Mesenchymal stem cell (in vitro differentiated cells and primary cell): Measurements from ENCODE around the gene KCNT1.

Experiments used
- DNase-seq: peaks from one replicate; pipeline ENCODE4 v3.0.0-alpha.2; 2013
- H2AFZ ChIP-seq: one replicate; pipeline ENCODE4 v1.6.1; 2013; ENCODE audit warnings: low read depth, mild to moderate bottlenecking, control low read depth, inconsistent platforms, low read length, moderate library complexity
- H2AK5ac ChIP-seq: 2 replicates; pipeline ENCODE4 v1.6.1; 2013; ENCODE audit warnings: low read length, moderate library complexity, mild to moderate bottlenecking, inconsistent platforms; ENCODE audit not compliant: severe bottlenecking
- H2BK120ac ChIP-seq: one replicate; pipeline ENCODE4 v1.6.1; 2013; ENCODE audit warnings: low read depth, mild to moderate bottlenecking, inconsistent platforms, low read length, moderate library complexity
- H2BK12ac ChIP-seq, 2 experiments: one replicate each; pipeline ENCODE4 v1.6.1; 2013; ENCODE audit warnings: inconsistent platforms in 2 of 2, low read length in 2 of 2, mild to moderate bottlenecking in 2 of 2, moderate library complexity in 2 of 2, control low read depth in 1 of 2
- H2BK15ac ChIP-seq: one replicate; pipeline ENCODE4 v1.6.1; 2013; ENCODE audit warnings: mild to moderate bottlenecking, low read depth, inconsistent platforms; ENCODE audit not compliant: poor library complexity, severe bottlenecking
- H2BK5ac ChIP-seq: 2 replicates; pipeline ENCODE4 v1.6.1; 2013; ENCODE audit warnings: low read depth, mild to moderate bottlenecking, low read length, control low read depth, inconsistent platforms; ENCODE audit not compliant: poor library complexity, severe bottlenecking
- H3K14ac ChIP-seq, 2 experiments: one replicate each; pipeline ENCODE4 v1.6.1; 2013; ENCODE audit warnings: inconsistent platforms in 2 of 2, low read length in 2 of 2, control low read depth in 1 of 2, mild to moderate bottlenecking in 1 of 2, moderate library complexity in 1 of 2
- H3K18ac ChIP-seq, 2 experiments: one replicate each; pipeline ENCODE4 v1.6.1; 2013; ENCODE audit warnings: inconsistent platforms in 2 of 2, low read length in 2 of 2, control low read depth in 1 of 2, low read depth in 1 of 2, mild to moderate bottlenecking in 1 of 2
- H3K23ac ChIP-seq, 2 experiments: one replicate each; pipeline ENCODE4 v1.6.1; 2013; ENCODE audit warnings: inconsistent platforms in 2 of 2, low read length in 2 of 2, mild to moderate bottlenecking in 2 of 2, moderate library complexity in 2 of 2, control low read depth in 1 of 2
- H3K27ac ChIP-seq: 2 replicates; pipeline ENCODE4 v1.5.1; 2013; ENCODE audit warnings: mild to moderate bottlenecking, moderate library complexity, low read length, control low read depth, inconsistent platforms; ENCODE audit not compliant: poor library complexity, severe bottlenecking
- H3K27me3 ChIP-seq, 2 experiments: 2 replicates each; pipeline versions ENCODE4 v1.6.1 to v1.7.0; 2013; ENCODE audit warnings: low read length in 2 of 2, mild to moderate bottlenecking in 2 of 2, moderate library complexity in 2 of 2, control low read depth in 1 of 2, inconsistent platforms in 1 of 2; ENCODE audit not compliant: control insufficient read depth in 1 of 2, insufficient read depth in 1 of 2
- H3K36me3 ChIP-seq, 2 experiments: 2 replicates each; pipeline versions ENCODE4 v1.6.1 to v1.7.0; 2013; ENCODE audit warnings: low read length in 2 of 2, control low read depth in 1 of 2, inconsistent platforms in 1 of 2, low read depth in 1 of 2, mild to moderate bottlenecking in 1 of 2; ENCODE audit not compliant: insufficient read depth in 2 of 2, control insufficient read depth in 1 of 2
- H3K4ac ChIP-seq, 2 experiments: one replicate each; pipeline ENCODE4 v1.6.1; 2013; ENCODE audit warnings: inconsistent platforms in 2 of 2, low read length in 2 of 2, mild to moderate bottlenecking in 2 of 2, moderate library complexity in 2 of 2, control low read depth in 1 of 2, low read depth in 1 of 2
- H3K4me1 ChIP-seq: 2 replicates; pipeline ENCODE4 v1.6.1; 2013; ENCODE audit warnings: low read depth, low read length, control low read depth; ENCODE audit not compliant: control insufficient read depth, insufficient read depth
- H3K4me2 ChIP-seq: 2 replicates; pipeline ENCODE4 v1.6.1; 2013; ENCODE audit warnings: low read length, mild to moderate bottlenecking, inconsistent platforms; ENCODE audit not compliant: poor library complexity, severe bottlenecking
- H3K4me3 ChIP-seq, 2 experiments: 2 replicates each; pipeline versions ENCODE4 v1.5.1 to v1.7.0; 2013; ENCODE audit warnings: low read length in 2 of 2, mild to moderate bottlenecking in 2 of 2, control low read depth in 1 of 2, low read depth in 1 of 2; ENCODE audit not compliant: insufficient read depth in 1 of 2
- H3K79me1 ChIP-seq: replicated peaks from 2 replicates; pipeline ENCODE4 v1.6.1; 2013; ENCODE audit warnings: mild to moderate bottlenecking, control low read depth, low read length, inconsistent platforms; ENCODE audit not compliant: poor library complexity, severe bottlenecking
- H3K9ac ChIP-seq: 2 replicates; pipeline ENCODE4 v1.7.0; 2013; ENCODE audit warnings: mild to moderate bottlenecking, low read length, moderate library complexity
- H3K9me3 ChIP-seq: 2 replicates; pipeline ENCODE4 v1.7.0; 2013; ENCODE audit warnings: mild to moderate bottlenecking, low read length; ENCODE audit not compliant: control insufficient read depth
- H4K8ac ChIP-seq: one replicate; pipeline ENCODE4 v1.6.1; 2013; ENCODE audit warnings: inconsistent platforms, mild to moderate bottlenecking, low read length, moderate library complexity
- H4K91ac ChIP-seq: one replicate; pipeline ENCODE4 v1.6.1; 2013; ENCODE audit warnings: mild to moderate bottlenecking, low read length, inconsistent platforms
- WGBS: methylation state at CpG from one replicate; pipeline ENCODE4 v1.1.7; 2013; ENCODE audit warnings: mixed read lengths; 5-methylcytosine and 5-hydroxymethylcytosine counted together

Gene KCNT1

DNA sequence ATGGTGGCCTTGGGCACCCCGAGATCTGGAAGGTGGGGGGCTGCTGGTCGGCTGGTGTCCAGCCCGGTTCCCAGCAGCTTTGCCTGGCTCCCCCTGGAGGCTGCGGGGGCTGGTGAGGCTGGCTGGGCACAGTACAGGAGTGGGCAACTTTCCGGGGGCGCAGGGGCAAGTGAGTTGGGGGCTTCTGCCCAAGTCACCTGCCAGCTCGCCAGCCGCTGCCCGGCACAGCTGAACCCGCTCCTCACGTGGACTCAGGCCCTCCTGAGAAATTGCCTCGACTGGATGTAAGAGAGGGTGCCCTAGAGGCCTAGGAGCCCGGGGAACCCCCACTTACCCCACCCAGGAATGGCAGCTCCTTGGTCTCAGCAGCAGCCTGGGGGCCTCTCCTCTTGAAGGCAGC lies 15.4 kb downstream of the KCNT1 start:
- Histone ChIP-seq H4K91ac (no peak overlapping the region), H2AK5ac (no peak overlapping the region), H2BK15ac (no peak overlapping the region), H3K79me1 (no peaks in the 10 kb centered on the region), H3K4ac (no peak overlapping the region), H3K23ac (no peak overlapping the region), H2BK5ac (no peak overlapping the region), H2BK120ac (no peak overlapping the region), H3K9me3 (no peaks in the 10 kb centered on the region), H3K27ac (no peak overlapping the region), H3K27me3 (peaks cover 51 to 65% of the 10 kb centered on the region in 2 experiments), H3K14ac (no peak overlapping the region), H4K8ac (no peak overlapping the region), H2AFZ (no peak overlapping the region), H3K9ac (no peak overlapping the region), H3K4me1 (peaks cover 3% of the 10 kb centered on the region), H3K18ac (no peak overlapping the region), H3K36me3 (peaks cover 0 to 3% of the 10 kb centered on the region in 2 experiments), H3K4me3 (no peak overlapping the region), H2BK12ac (no peak overlapping the region), H3K4me2 (no peak overlapping the region)
- WGBS = 82% methylated on average over 12 of the region's 13 CpGs
- no peak for DNase-seq

DNA sequence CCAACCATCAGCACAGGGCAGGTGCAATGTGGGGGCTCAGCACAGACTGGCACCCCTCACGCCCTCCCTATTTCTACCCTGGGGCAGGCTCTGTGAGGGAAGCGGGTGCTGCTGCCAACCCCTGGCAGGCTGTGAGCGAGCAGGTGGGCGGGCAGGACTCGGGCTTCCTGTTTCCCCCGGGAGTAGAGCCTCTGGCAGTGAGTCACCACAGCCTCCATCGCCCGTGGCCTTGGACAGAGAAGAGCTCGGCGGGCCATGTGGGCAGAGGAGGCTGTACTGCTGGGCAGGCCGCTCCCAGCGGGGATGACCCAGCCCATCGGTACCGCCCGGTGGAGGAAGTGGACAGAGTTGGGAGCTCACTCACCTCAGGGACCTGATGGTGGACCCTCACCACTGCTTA lies 16.6 kb downstream of the KCNT1 start:
- DNase-seq = no peak
- Histone ChIP-seq H4K8ac (no peak overlapping the region), H3K9ac (no peak overlapping the region), H3K27me3 (peaks cover 39 to 64% of the 10 kb centered on the region in 2 experiments), H2BK120ac (no peak overlapping the region), H3K18ac (no peak overlapping the region), H2BK5ac (no peak overlapping the region), H2AFZ (no peak overlapping the region), H2AK5ac (no peak overlapping the region), H4K91ac (no peak overlapping the region), H3K14ac (no peak overlapping the region), H3K27ac (no peak overlapping the region), H3K4me3 (no peak overlapping the region), H2BK15ac (no peak overlapping the region), H3K9me3 (no peaks in the 10 kb centered on the region), H3K36me3 (peaks cover 0 to 3% of the 10 kb centered on the region in 2 experiments), H3K4me2 (no peak overlapping the region), H2BK12ac (no peak overlapping the region), H3K23ac (no peak overlapping the region), H3K4me1 (peaks cover 3% of the 10 kb centered on the region), H3K79me1 (no peaks in the 10 kb centered on the region), H3K4ac (no peak overlapping the region)
- WGBS = 71% methylated on average over 15 of the region's 15 CpGs

DNA sequence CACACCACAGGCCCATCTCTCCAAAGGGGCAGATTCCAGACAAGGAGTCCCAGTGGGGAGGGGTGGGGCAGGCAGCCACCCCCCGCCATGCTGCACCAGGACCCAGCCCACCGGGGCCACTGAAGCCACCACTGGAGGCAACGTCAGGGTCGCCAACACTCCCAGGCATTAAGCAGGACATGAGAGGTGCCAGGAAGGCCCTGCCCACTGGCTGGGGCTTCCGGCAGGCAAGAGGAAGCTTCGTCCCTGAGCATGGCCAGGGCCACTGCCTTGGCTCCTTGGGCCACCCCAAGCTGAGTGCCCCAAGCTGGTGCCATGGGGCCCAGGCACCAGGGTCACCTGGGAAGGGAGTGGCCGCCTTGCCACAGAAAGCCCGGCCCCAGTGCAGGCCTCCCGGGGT lies 17.5 kb downstream of the KCNT1 start:
- peaks cover 1% of the 10 kb centered on the region for H3K4me1 ChIP-seq
- H2BK12ac ChIP-seq = no peak overlapping the region
- H2BK15ac ChIP-seq = no peak overlapping the region
- H3K27me3 ChIP-seq = peaks cover 34 to 69% of the 10 kb centered on the region in 2 experiments
- H3K4ac ChIP-seq = no peak overlapping the region
- H3K9ac ChIP-seq = no peak overlapping the region
- H3K4me2 ChIP-seq = no peak overlapping the region
- H3K79me1 ChIP-seq = no peaks in the 10 kb centered on the region
- H4K8ac ChIP-seq = no peak overlapping the region
- no peak overlapping the region for H3K14ac ChIP-seq
- H2BK120ac ChIP-seq = no peak overlapping the region
- H3K27ac ChIP-seq = no peak overlapping the region
- H2AFZ ChIP-seq = no peak overlapping the region
- no peak overlapping the region for H2AK5ac ChIP-seq
- DNase-seq = no peak
- no peaks in the 10 kb centered on the region for H3K9me3 ChIP-seq
- H3K4me3 ChIP-seq = peak overlapping the region in 1 of 2 experiments; percentile 30
- no peak overlapping the region for H2BK5ac ChIP-seq
- 82% methylated on average over 9 of the region's 9 CpGs for WGBS
- H3K23ac ChIP-seq = no peak overlapping the region
- no peak overlapping the region for H4K91ac ChIP-seq
- no peak overlapping the region for H3K18ac ChIP-seq
- H3K36me3 ChIP-seq = peaks cover 0 to 3% of the 10 kb centered on the region in 2 experiments

DNA sequence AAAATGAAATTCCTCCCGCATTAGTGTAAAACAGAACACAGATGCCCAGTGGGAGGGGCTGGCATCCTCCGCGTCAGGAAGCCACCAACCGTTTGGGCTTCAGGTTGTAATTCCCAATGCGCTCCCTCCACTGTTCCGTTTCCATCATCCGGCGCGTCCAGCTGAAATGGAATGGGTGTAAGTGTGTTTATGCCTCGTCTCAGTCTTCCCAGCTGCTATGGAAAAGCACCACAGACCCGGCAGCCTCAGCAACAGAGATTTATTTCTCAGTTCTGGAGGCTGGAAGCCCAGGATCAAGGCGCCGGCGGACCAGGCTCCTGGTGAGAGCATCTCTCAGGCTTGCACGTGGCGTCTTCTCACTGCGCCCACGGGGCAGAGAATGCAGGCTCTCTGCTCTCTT lies 20.4 kb downstream of the KCNT1 start:
- H2BK120ac ChIP-seq = no peak overlapping the region
- H2BK12ac ChIP-seq = no peak overlapping the region
- no peak overlapping the region for H3K14ac ChIP-seq
- peaks cover 9 to 54% of the 10 kb centered on the region in 2 experiments for H3K27me3 ChIP-seq
- WGBS = 83% methylated on average over 18 of the region's 18 CpGs
- no peak overlapping the region for H3K23ac ChIP-seq
- H3K18ac ChIP-seq = no peak overlapping the region
- H3K4me2 ChIP-seq = no peak overlapping the region
- peaks cover 0 to 3% of the 10 kb centered on the region in 2 experiments for H3K36me3 ChIP-seq
- H3K4me1 ChIP-seq = no peaks in the 10 kb centered on the region
- H2BK5ac ChIP-seq = no peak overlapping the region
- no peak overlapping the region for H4K91ac ChIP-seq
- no peak overlapping the region for H3K27ac ChIP-seq
- no peak overlapping the region for H2BK15ac ChIP-seq
- H3K4ac ChIP-seq = no peak overlapping the region
- H3K4me3 ChIP-seq = no peak overlapping the region
- no peak overlapping the region for H3K9ac ChIP-seq
- H3K9me3 ChIP-seq = no peaks in the 10 kb centered on the region
- no peak for DNase-seq
- no peak overlapping the region for H4K8ac ChIP-seq
- no peak overlapping the region for H2AK5ac ChIP-seq
- H2AFZ ChIP-seq = no peak overlapping the region
- no peaks in the 10 kb centered on the region for H3K79me1 ChIP-seq
